Measurements from ENCODE around the gene CLPSL1. TPM values are rescaled to one million over a fixed set of nuclear protein-coding genes. Genes with fewer than 3 reads are reported as not detected.

The CLPSL1 gene
- total RNA-seq, 1 experiment from 2014 or later, result not detected

- no peak for TF ChIP-seq EZH2 (IDR thresholded peaks at IDR 0.05; ENCODE audit: low read depth)
- no peak for TF ChIP-seq CTCF (conservative IDR thresholded peaks at IDR 0.05)
- Histone ChIP-seq H3K27ac (no peak overlapping the region), H4K20me1 (ENCODE audit: insufficient read depth) (no peaks in the 10 kb centered on the region), H3K4me2 (0 out of 2 replicates have a peak overlapping the region, but pooled peaks have one; percentile 15), H3K4me3 (no peak overlapping the region), H3K27me3 (ENCODE audit: insufficient read depth, low read depth) (no peaks in the 10 kb centered on the region), H3K4me1 (replicated peaks; ENCODE audit: insufficient read depth) (peaks cover 13% of the 10 kb centered on the region), H3K79me2 (ENCODE audit: low read depth) (no peaks in the 10 kb centered on the region), H2AFZ (no peak overlapping the region), H3K36me3 (ENCODE audit: low read depth) (no peaks in the 10 kb centered on the region), H3K9me3 (ENCODE audit: insufficient read depth, low read depth) (no peaks in the 10 kb centered on the region), H3K9me2 (ENCODE audit: insufficient read depth) (no peaks in the 10 kb centered on the region), H3F3A (ENCODE audit: insufficient read depth, low read depth) (peaks cover 14% of the 10 kb centered on the region)
- intact Hi-C loops (cut with micrococcal nuclease; ENCODE audit: unreplicated experiment), result no loop called here
- POLR2A ChIA-PET (ENCODE audit: unreplicated experiment), result no interaction called here
- DNase-seq, result no peak
- no TSS peak for BruUV-seq (replicated peaks)
- CTCF ChIA-PET, result interaction anchor here (0.5 kb wide), 1 partner anchor 233 kb away, joined by 5 read pairs; no protein-coding TSS in a partner anchor
Measured at GRCh38 chr6:35755278-35755924, 25.4 kb upstream of the CLPSL1 start.

GRCh38 chr6:35757456-35758123, 23.2 kb upstream of the CLPSL1 start:
- intact Hi-C loops (cut with micrococcal nuclease; ENCODE audit: unreplicated experiment), result no loop called here
- Histone ChIP-seq H2AFZ (no peak overlapping the region), H3K79me2 (ENCODE audit: low read depth) (no peaks in the 10 kb centered on the region), H3K4me1 (replicated peaks; ENCODE audit: insufficient read depth) (peaks cover 13% of the 10 kb centered on the region), H3K27me3 (ENCODE audit: insufficient read depth, low read depth) (no peaks in the 10 kb centered on the region), H3K4me3 (no peak overlapping the region), H4K20me1 (ENCODE audit: insufficient read depth) (no peaks in the 10 kb centered on the region), H3K36me3 (ENCODE audit: low read depth) (no peaks in the 10 kb centered on the region), H3F3A (ENCODE audit: insufficient read depth, low read depth) (peaks cover 14% of the 10 kb centered on the region), H3K4me2 (no peak overlapping the region), H3K27ac (no peak overlapping the region), H3K9me3 (ENCODE audit: insufficient read depth, low read depth) (no peaks in the 10 kb centered on the region), H3K9me2 (ENCODE audit: insufficient read depth) (no peaks in the 10 kb centered on the region)
- ChIA-PET POLR2A (ENCODE audit: unreplicated experiment) (no interaction called here), CTCF (interaction anchor here (0.7 kb wide), 1 partner anchor 24 kb away, joined by 7 read pairs; no protein-coding TSS in a partner anchor)
- TF ChIP-seq EZH2 (IDR thresholded peaks at IDR 0.05; ENCODE audit: low read depth), result no peak
- TF ChIP-seq CTCF (conservative IDR thresholded peaks at IDR 0.05), result peak; percentile 48; the same call in 1 of the 2 replicates
- BruUV-seq (replicated peaks), result no TSS peak
- DNase-seq, result no peak

- no peak overlapping the region for H3K4me3 ChIP-seq
- peaks cover 9% of the 10 kb centered on the region for H3K4me1 ChIP-seq (replicated peaks; ENCODE audit: insufficient read depth)
- intact Hi-C loops (cut with micrococcal nuclease; ENCODE audit: unreplicated experiment), result no loop called here
- no peak for DNase-seq
- no peak overlapping the region for H3K4me2 ChIP-seq
- ChIA-PET POLR2A (ENCODE audit: unreplicated experiment) (interaction anchor here (0.7 kb wide), 1 partner anchor 463 kb away, joined by 5 read pairs; no protein-coding TSS in a partner anchor), CTCF (interaction anchor here (0.6 kb wide), 1 partner anchor 255 kb away, joined by 3 read pairs; no protein-coding TSS in a partner anchor)
- H3K36me3 ChIP-seq (ENCODE audit: low read depth), result no peaks in the 10 kb centered on the region
- H4K20me1 ChIP-seq (ENCODE audit: insufficient read depth), result no peaks in the 10 kb centered on the region
- peaks cover 4% of the 10 kb centered on the region; the same call in 1 of the 2 replicates for H3K27me3 ChIP-seq (ENCODE audit: insufficient read depth, low read depth)
- BruUV-seq (replicated peaks), result no TSS peak
- no peak overlapping the region for H2AFZ ChIP-seq
- no peaks in the 10 kb centered on the region for H3K9me2 ChIP-seq (ENCODE audit: insufficient read depth)
- H3K27ac ChIP-seq, result no peak overlapping the region
- TF ChIP-seq CTCF (conservative IDR thresholded peaks at IDR 0.05) (no peak), EZH2 (IDR thresholded peaks at IDR 0.05; ENCODE audit: low read depth) (no peak)
- H3F3A ChIP-seq (ENCODE audit: insufficient read depth, low read depth), result peaks cover 13% of the 10 kb centered on the region
- no peaks in the 10 kb centered on the region for H3K9me3 ChIP-seq (ENCODE audit: insufficient read depth, low read depth)
- H3K79me2 ChIP-seq (ENCODE audit: low read depth), result no peaks in the 10 kb centered on the region
Measured at GRCh38 chr6:35759426-35759825, 21.4 kb upstream of the CLPSL1 start.

All from PC-9 (cell line).